H1 (cell line): ENCODE measurements around the gene SETD9. TPM values are rescaled to one million over a fixed set of nuclear protein-coding genes. Genes with fewer than 3 reads are reported as not detected.

Experiments
- CTCF ChIA-PET: fragments of 300-600 bp; sonication (Branson Sonifier 250); formaldehyde crosslinking; loops from one replicate; lab custom pipeline; 2021; ENCODE audit not compliant: partially characterized antibody; lab: Charles Lee
- POLR2A ChIA-PET: fragments of 300-600 bp; sonication (Branson Sonifier 250); formaldehyde crosslinking; loops from one replicate; lab custom pipeline; 2021; ENCODE audit warnings: inconsistent platforms; ENCODE audit not compliant: partially characterized antibody; lab: Charles Lee
- DNase-seq, 2 experiments: peaks; one replicate each; pipeline versions ENCODE4 v3.0.0 to v3.0.0-alpha.2; 2010 to 2022; ENCODE audit warnings: low spot score in 2 of 2, low read depth in 1 of 2, mixed read lengths in 1 of 2
- FAIRE-seq: peaks from 2 replicates; lab custom pipeline; 2011; peaks lifted over from hg19 to GRCh38; lab: Jason Lieb, UNC
- H2AFZ ChIP-seq: 2 replicates; pipeline ENCODE4 v1.8.1; 2012; ENCODE audit warnings: low read length, inconsistent platforms
- H2AK5ac ChIP-seq: 2 replicates; pipeline ENCODE4 v1.6.1; 2013; ENCODE audit warnings: low read depth, low read length
- H2BK120ac ChIP-seq: replicated peaks from 2 replicates; pipeline ENCODE3; 2013; ENCODE audit warnings: low read depth, low read length, inconsistent platforms
- H2BK12ac ChIP-seq: 2 replicates; pipeline ENCODE4 v1.6.1; 2013; ENCODE audit warnings: low read depth, low read length
- H2BK15ac ChIP-seq: 2 replicates; pipeline ENCODE4 v1.6.1; 2013; ENCODE audit warnings: low read length
- H2BK20ac ChIP-seq: 2 replicates; pipeline ENCODE4 v1.6.1; 2013; ENCODE audit warnings: low read length
- H2BK5ac ChIP-seq: 2 replicates; pipeline ENCODE4 v1.6.1; 2013; ENCODE audit warnings: low read depth, low read length
- H3K14ac ChIP-seq: 2 replicates; pipeline ENCODE4 v1.6.1; 2013; ENCODE audit warnings: inconsistent platforms; ENCODE audit not compliant: insufficient read length
- H3K18ac ChIP-seq: 2 replicates; pipeline ENCODE4 v1.6.1; 2013; ENCODE audit warnings: low read length; ENCODE audit errors: extremely low read depth
- H3K23ac ChIP-seq: 2 replicates; pipeline ENCODE4 v1.6.1; 2013; ENCODE audit warnings: inconsistent platforms; ENCODE audit not compliant: insufficient read length
- H3K23me2 ChIP-seq: 2 replicates; pipeline ENCODE4 v1.6.1; 2013; ENCODE audit warnings: low read depth, low read length
- H3K27ac ChIP-seq: 2 replicates; pipeline ENCODE4 v1.6.1; 2011; ENCODE audit warnings: low read depth, low read length, inconsistent platforms
- H3K27me3 ChIP-seq, 4 experiments: replicated peaks in 1 of 4; 1 replicate in 1 of 4; 2 replicates in 3 of 4; pipeline versions ENCODE4 v1.6.1 to v1.8.1; 2011 to 2013; ENCODE audit warnings: low read length in 3 of 4, mild to moderate bottlenecking in 3 of 4, inconsistent platforms in 2 of 4, mixed read lengths in 2 of 4, moderate library complexity in 1 of 4; ENCODE audit not compliant: control insufficient read depth in 3 of 4, insufficient read depth in 3 of 4; ENCODE audit errors: extremely low read depth in 1 of 4
- H3K36me3 ChIP-seq, 4 experiments: 2 replicates each; pipeline versions ENCODE4 v1.6.1 to v1.8.1; 2011 to 2013; ENCODE audit warnings: mild to moderate bottlenecking in 4 of 4, low read length in 3 of 4, moderate library complexity in 2 of 4, control low read depth in 1 of 4, inconsistent platforms in 1 of 4; ENCODE audit not compliant: insufficient read depth in 4 of 4, control insufficient read depth in 2 of 4
- H3K4ac ChIP-seq: replicated peaks from 2 replicates; pipeline ENCODE3; 2013; ENCODE audit warnings: low read length, low read depth, mixed read lengths, inconsistent platforms; ENCODE audit not compliant: insufficient read length
- H3K4me1 ChIP-seq, 4 experiments: replicated peaks in 1 of 4; 1 replicate in 1 of 4; 2 replicates in 3 of 4; pipeline versions ENCODE4 v1.6.1 to v1.8.1; 2011 to 2013; ENCODE audit warnings: low read length in 3 of 4, inconsistent platforms in 2 of 4, mixed read lengths in 1 of 4; ENCODE audit not compliant: insufficient read depth in 4 of 4, control insufficient read depth in 3 of 4
- H3K4me2 ChIP-seq, 2 experiments: 2 replicates each; pipeline versions ENCODE4 v1.6.1 to v1.8.1; 2011 to 2013; ENCODE audit warnings: low read depth in 2 of 2, low read length in 2 of 2, control low read depth in 1 of 2, inconsistent platforms in 1 of 2, mild to moderate bottlenecking in 1 of 2; ENCODE audit not compliant: insufficient read depth in 1 of 2
- H3K4me3 ChIP-seq, 4 experiments: fragments of 200-600, 300-600 bp in 1 of 4; sonication (generic), shearing (Covaris generic), sonication (Bioruptor Twin) in 1 of 4; 2 replicates each; pipeline versions ENCODE4 v1.5.1 to v1.8.1; 2011 to 2016; ENCODE audit warnings: low read length in 4 of 4, low read depth in 3 of 4, control low read depth in 2 of 4, inconsistent platforms in 2 of 4, mild to moderate bottlenecking in 2 of 4, mixed read lengths in 1 of 4, moderate library complexity in 1 of 4; ENCODE audit not compliant: insufficient read depth in 2 of 4; ENCODE audit errors: extremely low read depth in 1 of 4
- H3K56ac ChIP-seq: replicated peaks from 2 replicates; pipeline ENCODE3; 2013; ENCODE audit warnings: low read depth, mild to moderate bottlenecking, mixed read lengths, low read length, inconsistent platforms; ENCODE audit not compliant: insufficient read length
- H3K79me1 ChIP-seq: 2 replicates; pipeline ENCODE4 v1.6.1; 2013; ENCODE audit warnings: low read depth, low read length, control low read depth
- H3K79me2 ChIP-seq, 2 experiments: 2 replicates each; pipeline versions ENCODE4 v1.6.1 to v1.8.1; 2012 to 2013; ENCODE audit warnings: low read length in 2 of 2, mild to moderate bottlenecking in 2 of 2, inconsistent platforms in 1 of 2; ENCODE audit not compliant: insufficient read depth in 2 of 2, control insufficient read depth in 1 of 2
- H3K9ac ChIP-seq, 4 experiments: replicated peaks in 1 of 4; 1 replicate in 1 of 4; 2 replicates in 3 of 4; pipeline versions ENCODE4 v1.6.1 to v1.8.1; 2011 to 2013; ENCODE audit warnings: low read depth in 3 of 4, low read length in 3 of 4, control low read depth in 2 of 4, mild to moderate bottlenecking in 2 of 4, moderate library complexity in 2 of 4, inconsistent platforms in 1 of 4; ENCODE audit errors: extremely low read depth in 1 of 4
- H3K9me3 ChIP-seq, 2 experiments: 2 replicates each; pipeline versions ENCODE4 v1.6.1 to v1.8.1; 2012 to 2013; ENCODE audit warnings: mild to moderate bottlenecking in 2 of 2, moderate library complexity in 2 of 2, control low read depth in 1 of 2, inconsistent platforms in 1 of 2, low read depth in 1 of 2, low read length in 1 of 2, mixed read lengths in 1 of 2; ENCODE audit not compliant: insufficient read depth in 2 of 2
- H4K20me1 ChIP-seq, 2 experiments: replicated peaks in 1 of 2; 2 replicates each; pipeline versions ENCODE3 to v1.8.1; 2011 to 2013; ENCODE audit warnings: inconsistent platforms in 2 of 2, low read length in 2 of 2, mild to moderate bottlenecking in 1 of 2; ENCODE audit not compliant: insufficient read depth in 2 of 2, control insufficient read depth in 1 of 2
- H4K5ac ChIP-seq: 2 replicates; pipeline ENCODE4 v1.6.1; 2013; ENCODE audit warnings: low read length, low read depth, mixed read lengths, inconsistent platforms; ENCODE audit not compliant: insufficient read length
- H4K8ac ChIP-seq: 2 replicates; pipeline ENCODE4 v1.8.0; 2013; ENCODE audit warnings: mild to moderate bottlenecking, moderate library complexity, low read length, inconsistent platforms; ENCODE audit not compliant: insufficient read depth; ENCODE audit errors: extremely low read depth
- H4K91ac ChIP-seq: replicated peaks from 2 replicates; pipeline ENCODE3; 2013; ENCODE audit warnings: low read length, mixed read lengths, inconsistent platforms; ENCODE audit not compliant: insufficient read length
- CREB1 ChIP-seq: IDR thresholded peaks from 2 replicates; pipeline ENCODE4 v1.6.1; 2012; ENCODE audit warnings: inconsistent platforms
- CTBP2 ChIP-seq: IDR thresholded peaks from 2 replicates; pipeline ENCODE4 v1.7.0; 2011; ENCODE audit warnings: borderline replicate concordance, mild to moderate bottlenecking, moderate library complexity, mixed read lengths, low read length; ENCODE audit not compliant: insufficient read depth, insufficient read length
- EZH2 ChIP-seq: fragments of 200-600 bp; sonication (generic); IDR thresholded peaks from 2 replicates; pipeline ENCODE4 v1.7.1; 2012; ENCODE audit warnings: low read depth, mild to moderate bottlenecking, moderate library complexity, low read length, inconsistent platforms; ENCODE audit not compliant: severe bottlenecking
- GABPA ChIP-seq: IDR thresholded peaks from 2 replicates; pipeline ENCODE4 v1.6.1; 2011; ENCODE audit warnings: mild to moderate bottlenecking, low read length, moderate library complexity, borderline replicate concordance; ENCODE audit not compliant: insufficient read depth
- HDAC2 ChIP-seq, 2 experiments: fragments of 300-600 bp in 1 of 2; sonication (generic) in 1 of 2; IDR thresholded peaks; 2 replicates each; pipeline ENCODE4 v1.6.1; 2011 to 2012; ENCODE audit warnings: low read depth in 2 of 2, low read length in 2 of 2, mild to moderate bottlenecking in 2 of 2, moderate library complexity in 2 of 2, borderline replicate concordance in 1 of 2, inconsistent platforms in 1 of 2
- HDAC6 ChIP-seq: IDR thresholded peaks from one replicate; pipeline ENCODE4 v1.7.1; 2012; ENCODE audit warnings: low read depth, mild to moderate bottlenecking, inconsistent platforms, low read length, moderate library complexity
- MAFK ChIP-seq: IDR thresholded peaks from 2 replicates; pipeline ENCODE4 v1.6.1; 2012; ENCODE audit warnings: low read depth, mild to moderate bottlenecking, improper control_type of control experiment, low read length
- NRF1 ChIP-seq: IDR thresholded peaks from 2 replicates; pipeline ENCODE4 v1.6.1; 2011; ENCODE audit warnings: mild to moderate bottlenecking, low read depth, low read length, improper control_type of control experiment
- POU5F1 ChIP-seq: IDR thresholded peaks from 2 replicates; pipeline ENCODE4 v1.6.1; 2011; ENCODE audit warnings: low read depth, mild to moderate bottlenecking, low read length, moderate library complexity
- RNF2 ChIP-seq: fragments of 200-900, 300-1000 bp; sonication (generic); IDR thresholded peaks from 2 replicates; pipeline ENCODE4 v1.7.1; 2016; ENCODE audit warnings: borderline replicate concordance, low read depth, mild to moderate bottlenecking, antibody characterized with exemption, low read length; ENCODE audit not compliant: poor library complexity, severe bottlenecking; ENCODE audit errors: missing control alignments
- TAF1 ChIP-seq: IDR thresholded peaks from 2 replicates; pipeline ENCODE4 v1.6.1; 2011; ENCODE audit warnings: mild to moderate bottlenecking, low read depth, low read length
- TAF7 ChIP-seq: optimal IDR thresholded peaks from 2 replicates; pipeline ENCODE3; 2011; ENCODE audit warnings: low read depth, mild to moderate bottlenecking, inconsistent platforms, low read length, moderate library complexity, borderline replicate concordance
- TEAD4 ChIP-seq: IDR thresholded peaks from 2 replicates; pipeline ENCODE4 v1.6.1; 2012; ENCODE audit warnings: low read depth, low read length, inconsistent platforms, mixed read lengths
- WGBS, 2 experiments: shearing (Covaris generic) in 1 of 2; methylation state at CpG; one replicate each; pipeline versions ENCODE4 v1.1.6 to v1.1.7; 2013 to 2015; ENCODE audit warnings: low lambda C conversion rate in 2 of 2, mixed read lengths in 2 of 2, inconsistent platforms in 1 of 2, low coverage in 1 of 2, missing lambda C conversion rate in 1 of 2; ENCODE audit not compliant: insufficient replicate concordance in 2 of 2, insufficient coverage in 1 of 2, insufficient read length in 1 of 2; ENCODE audit errors: extremely low coverage in 1 of 2, missing lambda C conversion rate in 1 of 2; 5-methylcytosine and 5-hydroxymethylcytosine counted together
- polyA plus RNA-seq, 7 experiments: library from polyadenylated mRNA; depleted of rRNA in 3 of 7; stranded (reverse) in 5 of 7; unstranded in 2 of 7; fragments of >200 nt in 5 of 7; fragments of 200-250 nt in 2 of 7; gene quantifications; 1 replicate in 5 of 7; 2 replicates in 1 of 7; 4 replicates in 1 of 7; pipeline versions ENCODE4 v1.2.1 to v1.2.3, GENCODE V29; 2011 to 2013; ENCODE audit warnings: missing spikeins in 2 of 7, mixed read lengths in 2 of 7
- total RNA-seq: library from RNA; stranded (reverse); fragmentation: NEBNext Ultra II Directional; extraction: Animal tissue kit (Norgen Biotek cat#: 25700); gene quantifications from 2 replicates; pipeline ENCODE4 v1.2.1, GENCODE V29; 2021

Gene SETD9
- total and polyA plus RNA-seq, 2 of the 8 experiments (the other 6 are each of a cell fraction or from before 2014, with no cell fraction given) = 4.5 to 11.9 TPM

DNA sequence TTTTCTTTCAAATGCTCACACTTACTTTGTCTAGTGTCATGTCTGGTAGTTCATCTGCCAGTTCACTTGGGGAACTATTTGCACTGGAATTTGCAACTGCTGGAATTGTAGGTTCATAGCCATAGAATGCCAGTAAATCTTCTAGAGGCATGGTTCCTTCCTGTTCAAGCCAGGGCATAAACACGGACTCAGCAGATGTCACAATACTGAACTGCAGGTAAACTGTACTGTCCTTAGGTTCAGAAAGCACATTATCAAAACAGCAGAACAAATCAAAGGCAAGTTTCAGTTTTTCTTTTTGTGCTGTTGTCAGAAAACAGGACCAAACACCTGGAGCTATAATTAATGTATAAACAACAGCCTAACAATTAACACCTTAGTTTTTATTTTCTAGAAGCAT, 29.5 kb downstream of the SETD9 start:
- no peak overlapping the region for H3K23ac ChIP-seq
- H3K27me3 ChIP-seq = peaks cover 0 to 1% (median 0%) of the 10 kb centered on the region in 4 experiments; a peak in 1 of 7 replicates
- no peak overlapping the region for H3K27ac ChIP-seq
- DNase-seq (no peak), FAIRE-seq (no peak)
- no peaks in the 10 kb centered on the region for H3K79me1 ChIP-seq
- no peak overlapping the region for H4K91ac ChIP-seq
- CTCF ChIA-PET = interaction anchor here (0.7 to 1.0 kb wide), 2 partner anchors 11 to 367 kb away, joined by 3 to 4 read pairs; no protein-coding TSS in a partner anchor
- no peaks in the 10 kb centered on the region for H3K4me1 ChIP-seq
- H4K8ac ChIP-seq = no peak overlapping the region
- H2BK20ac ChIP-seq = no peak overlapping the region
- no peak overlapping the region for H2BK5ac ChIP-seq
- no peak overlapping the region for H4K5ac ChIP-seq
- H3K4me3 ChIP-seq = no peak overlapping the region
- no peaks in the 10 kb centered on the region for H3K9me3 ChIP-seq
- H3K23me2 ChIP-seq = no peaks in the 10 kb centered on the region
- H4K20me1 ChIP-seq = peaks cover 0 to 7% of the 10 kb centered on the region in 2 experiments
- POLR2A ChIA-PET = no interaction called here
- H2AK5ac ChIP-seq = no peak overlapping the region
- no peak overlapping the region for H3K9ac ChIP-seq
- H3K4me2 ChIP-seq = no peak overlapping the region
- H2AFZ ChIP-seq = no peak overlapping the region
- no peak overlapping the region for H3K18ac ChIP-seq
- H2BK15ac ChIP-seq = no peak overlapping the region
- no peak overlapping the region for H2BK120ac ChIP-seq
- 0 out of 4 replicates have a peak, but pooled peaks cover 0 to 6% of the 10 kb centered on the region in 2 experiments for H3K79me2 ChIP-seq
- peaks cover 22 to 86% (median 65%) of the 10 kb centered on the region in 4 experiments; a peak in 7 of 8 replicates for H3K36me3 ChIP-seq
- H3K14ac ChIP-seq = no peak overlapping the region
- no peak overlapping the region for H2BK12ac ChIP-seq
- 95% methylated on average over 1 of the region's 1 CpG; no CpG with 5 or more reads in 1 of the 2 experiments for WGBS, 2 experiments
- no peak overlapping the region for H3K56ac ChIP-seq
- H3K4ac ChIP-seq = no peak overlapping the region
- TF ChIP-seq TAF7 (no peak), TEAD4 (no peak), MAFK (no peak), POU5F1 (no peak), CTBP2 (no peak), HDAC6 (no peak), TAF1 (no peak), NRF1 (no peak), CREB1 (no peak), RNF2 (no peak), EZH2 (no peak), HDAC2 (IDR thresholded peaks at IDR 0.05; ENCODE audit: borderline replicate concordance in 1 of 2, low read depth in 2 of 2, low read length in 2 of 2) (no peak), GABPA (no peak)
